ENCODE measurements around the gene SLC38A10. TPM values are rescaled to one million over a fixed set of nuclear protein-coding genes. Genes with fewer than 3 reads are reported as not detected.
A peak's percentile ranks its signal among the peaks of the same experiment; 100 is the strongest.

The SLC38A10 gene
- polyA plus RNA-seq, 1 of the 3 experiments (the other 2 are of a cell fraction), result 82.2 TPM

DNA sequence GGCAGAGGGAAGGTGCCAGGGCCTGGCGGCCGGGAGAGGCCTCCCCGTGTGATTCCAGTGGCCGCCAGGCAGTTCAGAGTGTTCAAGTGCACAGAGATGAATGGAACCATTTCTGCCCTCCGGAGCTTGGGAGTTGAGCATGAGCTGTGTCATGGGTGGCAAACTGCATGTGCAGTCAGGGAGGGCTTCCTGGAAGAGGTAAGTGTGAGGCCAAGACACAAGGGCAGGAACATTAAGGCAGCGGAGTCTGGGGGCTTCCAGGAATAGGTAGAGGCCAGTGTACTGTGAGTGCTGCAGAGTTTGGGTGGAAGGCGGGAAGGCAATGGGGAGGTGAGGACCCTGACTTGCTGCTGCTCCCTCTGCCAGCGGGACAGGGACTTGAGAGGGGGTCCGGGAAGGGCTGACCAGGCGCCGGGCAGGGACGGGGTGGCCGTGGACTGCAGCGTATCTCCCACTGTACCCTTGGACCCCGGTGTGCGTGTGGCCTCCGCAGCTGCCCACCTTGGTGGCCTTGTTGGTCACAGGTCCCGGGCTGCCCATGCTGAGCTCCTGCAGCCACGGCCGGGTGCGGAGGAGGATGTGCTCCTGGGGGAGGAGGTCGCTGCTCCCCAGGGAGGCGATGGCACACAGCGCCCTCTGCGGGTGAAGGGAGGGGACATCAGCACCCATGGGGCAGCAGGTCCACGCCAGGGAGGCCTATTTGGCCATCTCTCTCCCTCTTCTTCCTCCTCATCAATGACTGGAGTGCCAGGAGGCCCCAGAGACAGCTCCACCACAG lies 64.9 kb downstream of the SLC38A10 start:
- Histone ChIP-seq H3K9me2 (no peaks in the 10 kb centered on the region), H3K9ac (no peak overlapping the region), H2AFZ (ENCODE audit: low read depth) (no peak overlapping the region), H3K36me3 (replicated peaks in 1 of 2; ENCODE audit: control insufficient read depth in 1 of 2, insufficient read depth in 2 of 2, low read length in 1 of 2) (peaks cover 0 to 46% of the 10 kb centered on the region in 2 experiments), H3K27me3 (ENCODE audit: insufficient read depth) (no peaks in the 10 kb centered on the region), H3F3A (replicated peaks; ENCODE audit: insufficient read depth) (peaks cover 13% of the 10 kb centered on the region), H3K4me3 (ENCODE audit: low read depth in 2 of 2, low read length in 1 of 2) (no peak overlapping the region), H3K4me1 (ENCODE audit: control insufficient read depth in 1 of 2, insufficient read depth in 2 of 2, low read depth in 1 of 2, low read length in 1 of 2) (no peaks in the 10 kb centered on the region), H3K4me2 (no peak overlapping the region), H3K79me2 (ENCODE audit: insufficient read depth) (no peaks in the 10 kb centered on the region), H3K9me3 (no peaks in the 10 kb centered on the region), H4K20me1 (ENCODE audit: insufficient read depth) (no peaks in the 10 kb centered on the region), H3K27ac (ENCODE audit: low read depth in 2 of 2, low read length in 1 of 2) (no peak overlapping the region)
- DNase-seq, result peak; percentile 80
- CTCF ChIA-PET, result interaction anchor here (0.8 to 4.4 kb wide), 6 partner anchors 9 to 128 kb away, joined by 3 to 23 read pairs (median 4); partner anchors contain the start of genes NDUFAF8 and TEPSIN
- TF ChIP-seq NRF1 (IDR thresholded peaks at IDR 0.05; ENCODE audit: low read depth, low read length), result no peak
- TF ChIP-seq SMC3 (IDR thresholded peaks at IDR 0.05; ENCODE audit: low read depth, low read length), result peak; percentile 12; the same call in 1 of the 2 replicates
- no peak for TF ChIP-seq EP300 (IDR thresholded peaks at IDR 0.05; ENCODE audit: borderline replicate concordance in 1 of 2, low read depth in 1 of 2, low read length in 1 of 2)
- no peak for TF ChIP-seq JUND (IDR thresholded peaks at IDR 0.05)
- TF ChIP-seq YY1 (IDR thresholded peaks at IDR 0.05; ENCODE audit: low read depth), result no peak
- TF ChIP-seq, protein P1, sequence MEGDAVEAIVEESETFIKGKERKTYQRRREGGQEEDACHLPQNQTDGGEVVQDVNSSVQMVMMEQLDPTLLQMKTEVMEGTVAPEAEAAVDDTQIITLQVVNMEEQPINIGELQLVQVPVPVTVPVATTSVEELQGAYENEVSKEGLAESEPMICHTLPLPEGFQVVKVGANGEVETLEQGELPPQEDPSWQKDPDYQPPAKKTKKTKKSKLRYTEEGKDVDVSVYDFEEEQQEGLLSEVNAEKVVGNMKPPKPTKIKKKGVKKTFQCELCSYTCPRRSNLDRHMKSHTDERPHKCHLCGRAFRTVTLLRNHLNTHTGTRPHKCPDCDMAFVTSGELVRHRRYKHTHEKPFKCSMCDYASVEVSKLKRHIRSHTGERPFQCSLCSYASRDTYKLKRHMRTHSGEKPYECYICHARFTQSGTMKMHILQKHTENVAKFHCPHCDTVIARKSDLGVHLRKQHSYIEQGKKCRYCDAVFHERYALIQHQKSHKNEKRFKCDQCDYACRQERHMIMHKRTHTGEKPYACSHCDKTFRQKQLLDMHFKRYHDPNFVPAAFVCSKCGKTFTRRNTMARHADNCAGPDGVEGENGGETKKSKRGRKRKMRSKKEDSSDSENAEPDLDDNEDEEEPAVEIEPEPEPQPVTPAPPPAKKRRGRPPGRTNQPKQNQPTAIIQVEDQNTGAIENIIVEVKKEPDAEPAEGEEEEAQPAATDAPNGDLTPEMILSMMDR (IDR thresholded peaks at IDR 0.05), result peak; percentile 52
- peak; percentile 32 for TF ChIP-seq RAD21 (IDR thresholded peaks at IDR 0.05; ENCODE audit: low read length)
- no peak for TF ChIP-seq GABPA (IDR thresholded peaks at IDR 0.05; ENCODE audit: low read depth)
- TF ChIP-seq MEF2A (IDR thresholded peaks at IDR 0.05; ENCODE audit: borderline replicate concordance, low read depth), result no peak
- no peak for TF ChIP-seq ELF1 (IDR thresholded peaks at IDR 0.05)
- TF ChIP-seq, protein P2, sequence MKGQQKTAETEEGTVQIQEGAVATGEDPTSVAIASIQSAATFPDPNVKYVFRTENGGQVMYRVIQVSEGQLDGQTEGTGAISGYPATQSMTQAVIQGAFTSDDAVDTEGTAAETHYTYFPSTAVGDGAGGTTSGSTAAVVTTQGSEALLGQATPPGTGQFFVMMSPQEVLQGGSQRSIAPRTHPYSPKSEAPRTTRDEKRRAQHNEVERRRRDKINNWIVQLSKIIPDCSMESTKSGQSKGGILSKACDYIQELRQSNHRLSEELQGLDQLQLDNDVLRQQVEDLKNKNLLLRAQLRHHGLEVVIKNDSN (IDR thresholded peaks at IDR 0.05; ENCODE audit: borderline replicate concordance, low read depth), result no peak
- POLR2A ChIA-PET, result interaction anchor here (0.5 to 2.7 kb wide), 2 partner anchors 8 to 77 kb away, joined by 3 to 9 read pairs; partner anchors contain the start of genes NDUFAF8 and TEPSIN
- 92% methylated on average over 22 of the region's 26 CpGs for WGBS (ENCODE audit: low lambda C conversion rate)

DNA sequence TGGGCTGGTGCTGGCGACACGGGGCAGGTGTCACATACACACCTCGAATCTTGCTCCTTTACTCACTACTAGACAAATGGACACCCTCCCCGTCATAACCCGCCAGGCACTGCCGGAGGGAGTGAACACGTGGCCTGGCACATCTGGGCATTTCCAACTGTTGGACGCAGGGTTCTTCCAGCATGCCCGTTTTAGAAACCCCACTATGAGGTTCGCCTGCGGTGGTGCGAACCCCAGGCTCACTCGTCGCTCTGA lies 65.5 kb downstream of the SLC38A10 start:
- no peak for DNase-seq
- H3K9ac ChIP-seq, result no peak overlapping the region
- ChIA-PET POLR2A (interaction anchor here (2.7 kb wide), 1 partner anchor 9 kb away, joined by 9 read pairs; the partner anchor contains the start of genes NDUFAF8 and TEPSIN), CTCF (interaction anchor here (0.8 to 4.4 kb wide), 5 partner anchors 10 to 127 kb away, joined by 3 to 23 read pairs (median 4); partner anchors contain the start of genes NDUFAF8 and TEPSIN)
- H3K4me1 ChIP-seq (ENCODE audit: control insufficient read depth in 1 of 2, insufficient read depth in 2 of 2, low read depth in 1 of 2, low read length in 1 of 2), result no peaks in the 10 kb centered on the region
- no peaks in the 10 kb centered on the region for H3K9me3 ChIP-seq
- peaks cover 0 to 46% of the 10 kb centered on the region in 2 experiments for H3K36me3 ChIP-seq (replicated peaks in 1 of 2; ENCODE audit: control insufficient read depth in 1 of 2, insufficient read depth in 2 of 2, low read length in 1 of 2)
- no peak overlapping the region for H3K4me2 ChIP-seq
- no peak overlapping the region for H3K27ac ChIP-seq (ENCODE audit: low read depth in 2 of 2, low read length in 1 of 2)
- TF ChIP-seq, protein P3, sequence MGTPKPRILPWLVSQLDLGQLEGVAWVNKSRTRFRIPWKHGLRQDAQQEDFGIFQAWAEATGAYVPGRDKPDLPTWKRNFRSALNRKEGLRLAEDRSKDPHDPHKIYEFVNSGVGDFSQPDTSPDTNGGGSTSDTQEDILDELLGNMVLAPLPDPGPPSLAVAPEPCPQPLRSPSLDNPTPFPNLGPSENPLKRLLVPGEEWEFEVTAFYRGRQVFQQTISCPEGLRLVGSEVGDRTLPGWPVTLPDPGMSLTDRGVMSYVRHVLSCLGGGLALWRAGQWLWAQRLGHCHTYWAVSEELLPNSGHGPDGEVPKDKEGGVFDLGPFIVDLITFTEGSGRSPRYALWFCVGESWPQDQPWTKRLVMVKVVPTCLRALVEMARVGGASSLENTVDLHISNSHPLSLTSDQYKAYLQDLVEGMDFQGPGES (IDR thresholded peaks at IDR 0.05; ENCODE audit: low read depth, low read length), result no peak
- H3F3A ChIP-seq (replicated peaks; ENCODE audit: insufficient read depth), result peaks cover 13% of the 10 kb centered on the region
- H3K27me3 ChIP-seq (ENCODE audit: insufficient read depth), result no peaks in the 10 kb centered on the region
- no peaks in the 10 kb centered on the region for H3K9me2 ChIP-seq
- no peaks in the 10 kb centered on the region for H4K20me1 ChIP-seq (ENCODE audit: insufficient read depth)
- H2AFZ ChIP-seq (ENCODE audit: low read depth), result no peak overlapping the region
- H3K79me2 ChIP-seq (ENCODE audit: insufficient read depth), result no peaks in the 10 kb centered on the region
- H3K4me3 ChIP-seq (ENCODE audit: low read depth in 2 of 2, low read length in 1 of 2), result no peak overlapping the region
- WGBS (ENCODE audit: low lambda C conversion rate), result 93% methylated on average over 14 of the region's 14 CpGs

All from SK-N-SH (cell line).